Body of pancreas (tissue), 4 donors: ENCODE results near the gene PYHIN1.

Source experiments
- CTCF ChIP-seq, 7 experiments: fragments of 450-650 bp in 4 of 7; fragments of 200-600 bp in 3 of 7; sonication (generic) in 3 of 7; IDR thresholded peaks; one replicate each; pipeline ENCODE4 v1.5.1; 2016 to 2019; ENCODE audit warnings: antibody characterized with exemption in 7 of 7
- POLR2A ChIP-seq, 3 donors: fragments of 450-650 bp; IDR thresholded peaks; one replicate each; pipeline ENCODE4 v1.6.1; 2016; ENCODE audit warnings: antibody characterized with exemption in 3 of 3, mild to moderate bottlenecking in 2 of 3

- TF ChIP-seq CTCF (IDR thresholded peaks at IDR 0.05): no peak
- TF ChIP-seq POLR2A (IDR thresholded peaks at IDR 0.05): no peak
These were observed 66.9 kb downstream of the PYHIN1 start for GRCh38 chr1:158998037-158998780.
